ENCODE measurements around the gene POU6F2. TPM values are rescaled to one million over a fixed set of nuclear protein-coding genes. Genes with fewer than 3 reads are reported as not detected.

POU6F2 gene
- total and polyA plus RNA-seq, 2 experiments from 2014 or later = 7.2 to 7.3 TPM

- TF ChIP-seq ETS1 (IDR thresholded peaks at IDR 0.05) (no peak), EZH2 (IDR thresholded peaks at IDR 0.05; ENCODE audit: low read depth, unreplicated experiment) (no peak), POLR2AphosphoS5 (IDR thresholded peaks at IDR 0.05; ENCODE audit: low read depth) (no peak), REST (IDR thresholded peaks at IDR 0.05; ENCODE audit: unreplicated experiment) (peak; percentile 61), ZNF331 (CRISPR knock-in tag; IDR thresholded peaks at IDR 0.05; ENCODE audit: low read depth) (no peak)
These were observed 361.0 kb downstream of the POU6F2 start (continued) for GRCh38 chr7:39338716-39339115.

- Histone ChIP-seq H4K20me1 (replicated peaks; ENCODE audit: insufficient read depth) (no peaks in the 10 kb centered on the region), H3K27me3 (ENCODE audit: insufficient read depth) (no peaks in the 10 kb centered on the region), H3K79me2 (replicated peaks; ENCODE audit: insufficient read depth) (no peaks in the 10 kb centered on the region), H3K9me2 (ENCODE audit: insufficient read depth) (0 out of 2 replicates have a peak, but pooled peaks cover 3% of the 10 kb centered on the region), H3K4me3 (no peak overlapping the region), H3K36me3 (ENCODE audit: insufficient read depth) (no peaks in the 10 kb centered on the region), H3K27ac (ENCODE audit: low read depth) (no peak overlapping the region), H3K4me2 (no peak overlapping the region), H3K4me1 (ENCODE audit: insufficient read depth) (peaks cover 9% of the 10 kb centered on the region), H3F3A (replicated peaks; ENCODE audit: low read depth) (no peaks in the 10 kb centered on the region), H2AFZ (no peak overlapping the region)
- H3K27me3 Mint-ChIP-seq (ENCODE audit: insufficient read depth, low read depth, poor library complexity) = peaks cover 2% of the 10 kb centered on the region
- TF ChIP-seq ZNF331 (CRISPR knock-in tag; IDR thresholded peaks at IDR 0.05; ENCODE audit: low read depth) = no peak
- no peak for TF ChIP-seq JUNB (IDR thresholded peaks at IDR 0.05; ENCODE audit: unreplicated experiment)
- no peak for TF ChIP-seq STAT1 (IDR thresholded peaks at IDR 0.05; ENCODE audit: unreplicated experiment)
- no peak for TF ChIP-seq REST (IDR thresholded peaks at IDR 0.05; ENCODE audit: unreplicated experiment)
- TF ChIP-seq CREB1 (CRISPR knock-in tag; IDR thresholded peaks at IDR 0.05; ENCODE audit: low read depth) = no peak
- no peak for TF ChIP-seq NANOG (IDR thresholded peaks at IDR 0.05; ENCODE audit: borderline replicate concordance)
- TF ChIP-seq POLR2AphosphoS5 (IDR thresholded peaks at IDR 0.05; ENCODE audit: low read depth) = no peak
- TF ChIP-seq EZH2 (IDR thresholded peaks at IDR 0.05; ENCODE audit: low read depth, unreplicated experiment) = no peak
- H3K36me3 Mint-ChIP-seq (ENCODE audit: low read depth) = no peaks in the 10 kb centered on the region
- H3K27ac Mint-ChIP-seq = no peak overlapping the region
- H3K4me1 Mint-ChIP-seq = peaks cover 15% of the 10 kb centered on the region
- H3K9me3 Mint-ChIP-seq = no peaks in the 10 kb centered on the region
- DNase-seq (ENCODE audit: low spot score) (no peak), ATAC-seq (no peak)
- H3K4me3 Mint-ChIP-seq = no peak overlapping the region
These were observed 361.9 kb downstream of the POU6F2 start for GRCh38 chr7:39339591-39339990.

All from GM23338 (cell line).